ENCODE data around the gene DLK2.

- no peak for TF ChIP-seq CTCF (IDR thresholded peaks at IDR 0.05 in 8 of 11, conservative IDR thresholded peaks at IDR 0.05 in 3 of 11)
- TF ChIP-seq POLR2A (IDR thresholded peaks at IDR 0.05), result no peak
- no peak for TF ChIP-seq POLR2AphosphoS5 (IDR thresholded peaks at IDR 0.05)
Measured at GRCh38 chr6:43488667-43489276, 33.4 kb upstream of the DLK2 start.

All from spleen (tissue), 7 donors.